HG03457 (cell line): ENCODE results near the gene WDFY2.

ENCODE experiments used
- ATAC-seq: cut with Tn5 transposase; IDR thresholded peaks from one replicate; pipeline ENCODE4 v1.9.1; 2021; ENCODE audit warnings: moderate number of reproducible peaks; ENCODE audit not compliant: unreplicated experiment

Gene WDFY2

GRCh38 chr13:51767100-51767499 lies 182.8 kb downstream of the WDFY2 start:
- no peak for ATAC-seq

- no peak for ATAC-seq
Observed at GRCh38 chr13:51768378-51768921, 184.2 kb downstream of the WDFY2 start.

GRCh38 chr13:51768976-51769375 lies 184.7 kb downstream of the WDFY2 start:
- no peak for ATAC-seq

- ATAC-seq, result no peak
Observed at GRCh38 chr13:51769455-51770127, 185.3 kb downstream of the WDFY2 start.

- no peak for ATAC-seq
Observed at GRCh38 chr13:51770160-51770559, 185.9 kb downstream of the WDFY2 start.

- no peak for ATAC-seq
Observed at GRCh38 chr13:51770681-51771417, 186.6 kb downstream of the WDFY2 start.

GRCh38 chr13:51771418-51772104 lies 187.3 kb downstream of the WDFY2 start:
- ATAC-seq, result no peak

GRCh38 chr13:51772105-51772455 lies 187.8 kb downstream of the WDFY2 start:
- no peak for ATAC-seq

GRCh38 chr13:51772781-51773180 lies 188.5 kb downstream of the WDFY2 start:
- ATAC-seq, result no peak

- no peak for ATAC-seq
Observed at GRCh38 chr13:51773515-51773914, 189.3 kb downstream of the WDFY2 start.

- ATAC-seq, result no peak
Observed at GRCh38 chr13:51776179-51776578, 191.9 kb downstream of the WDFY2 start.

- ATAC-seq, result no peak
Observed at GRCh38 chr13:51777921-51778320, 193.7 kb downstream of the WDFY2 start.

GRCh38 chr13:51778392-51778791 lies 194.1 kb downstream of the WDFY2 start:
- ATAC-seq, result no peak

GRCh38 chr13:51780099-51780498 lies 195.8 kb downstream of the WDFY2 start:
- ATAC-seq, result no peak

- ATAC-seq, result no peak
Observed at GRCh38 chr13:51781246-51782022, 197.2 kb downstream of the WDFY2 start.

- no peak for ATAC-seq
Observed at GRCh38 chr13:51782026-51782710, 197.9 kb downstream of the WDFY2 start.

GRCh38 chr13:51783428-51784094 lies 199.3 kb downstream of the WDFY2 start:
- ATAC-seq, result no peak

- ATAC-seq, result no peak
Observed at GRCh38 chr13:51784097-51784496, 199.8 kb downstream of the WDFY2 start.

GRCh38 chr13:51785712-51786424 lies 201.6 kb downstream of the WDFY2 start:
- no peak for ATAC-seq
